Neural cell (in vitro differentiated cells): Measurements from ENCODE around the gene GRP.

Experiments
- EP300 ChIP-seq: fragments of 450-650 bp; conservative IDR thresholded peaks from 2 replicates; pipeline ENCODE4 v1.6.1; 2014; ENCODE audit warnings: antibody characterized with exemption, mild to moderate bottlenecking, moderate library complexity; ENCODE audit not compliant: poor library complexity, severe bottlenecking
- EZH2 ChIP-seq: fragments of 200-600, 300-800 bp; shearing (Covaris generic), sonication (generic); IDR thresholded peaks from 2 replicates; pipeline ENCODE4 v1.6.1; 2014; ENCODE audit warnings: antibody characterized with exemption, low read length, borderline replicate concordance, mild to moderate bottlenecking; ENCODE audit not compliant: insufficient read depth, poor library complexity, severe bottlenecking

DNA sequence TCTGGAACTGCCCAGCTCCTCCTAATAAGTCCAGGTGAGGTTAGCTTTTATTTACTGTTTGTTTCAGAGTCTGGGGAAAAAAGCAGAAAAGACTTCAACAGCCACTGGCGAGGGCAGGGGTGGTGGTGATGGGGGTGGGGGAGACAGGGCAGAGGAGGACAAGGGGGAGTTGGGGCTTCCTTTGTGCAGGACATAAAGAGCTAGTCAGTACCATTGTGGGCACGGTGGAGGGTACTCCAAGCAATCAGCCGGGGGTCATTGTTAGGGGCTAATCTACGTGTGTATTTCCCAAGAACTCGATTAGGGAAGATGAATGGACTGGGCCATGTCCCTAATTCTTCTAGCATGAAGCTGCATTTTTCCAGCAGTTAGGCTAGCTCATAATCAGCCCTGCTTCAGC, 56.1 kb downstream of the GRP start:
- TF ChIP-seq EZH2 (no peak), EP300 (no peak)
